WTC11 (cell line): ENCODE data around the gene CD69.

ENCODE experiments used
- ATF1 ChIP-seq: sonication (generic); formaldehyde crosslinking; IDR thresholded peaks from 2 replicates; pipeline ENCODE4 v1.8.1; 2023; ENCODE audit warnings: mild to moderate bottlenecking, moderate library complexity, missing genetic modification reagents
- JUN ChIP-seq: sonication (generic); formaldehyde crosslinking; IDR thresholded peaks from 2 replicates; pipeline ENCODE4 v1.8.0; 2023; ENCODE audit warnings: mild to moderate bottlenecking, missing genetic modification reagents
- KAT7 ChIP-seq: sonication (generic); formaldehyde crosslinking; IDR thresholded peaks from 2 replicates; pipeline ENCODE4 v1.8.1; 2023; ENCODE audit warnings: missing genetic modification reagents, mild to moderate bottlenecking, borderline replicate concordance
- NR1H2 ChIP-seq: sonication (generic); formaldehyde crosslinking; IDR thresholded peaks from 2 replicates; pipeline ENCODE4 v1.9.0; 2021; ENCODE audit warnings: mild to moderate bottlenecking, moderate library complexity, missing genetic modification reagents
- PRRX2 ChIP-seq: fragments of 250-450 bp; sonication (Bioruptor Pico); IDR thresholded peaks from 2 replicates; pipeline ENCODE4 v1.8.0; 2021; ENCODE audit warnings: mild to moderate bottlenecking
- RELA ChIP-seq: sonication (generic); formaldehyde crosslinking; IDR thresholded peaks from 2 replicates; pipeline ENCODE4 v1.8.1; 2022; ENCODE audit warnings: missing genetic modification reagents, mild to moderate bottlenecking, borderline replicate concordance
- SMAD3 ChIP-seq: sonication (generic); formaldehyde crosslinking; IDR thresholded peaks from 2 replicates; pipeline ENCODE4 v1.8.0; 2022; ENCODE audit warnings: missing genetic modification reagents, mild to moderate bottlenecking, borderline replicate concordance
- TEAD4 ChIP-seq: sonication (generic); formaldehyde crosslinking; IDR thresholded peaks from 2 replicates; pipeline ENCODE4 v1.8.0; 2022; ENCODE audit warnings: mild to moderate bottlenecking, missing genetic modification reagents
- TF ChIP-seq, protein P1 (sequence below): fragments of 200-600 bp; IDR thresholded peaks from 2 replicates; pipeline ENCODE4 v1.8.0; 2022; ENCODE audit warnings: antibody characterized with exemption
- TF ChIP-seq, protein P2 (sequence below): sonication (generic); formaldehyde crosslinking; IDR thresholded peaks from 2 replicates; pipeline ENCODE4 v1.8.1; 2022; ENCODE audit warnings: mild to moderate bottlenecking, moderate library complexity, missing genetic modification reagents

DNA sequence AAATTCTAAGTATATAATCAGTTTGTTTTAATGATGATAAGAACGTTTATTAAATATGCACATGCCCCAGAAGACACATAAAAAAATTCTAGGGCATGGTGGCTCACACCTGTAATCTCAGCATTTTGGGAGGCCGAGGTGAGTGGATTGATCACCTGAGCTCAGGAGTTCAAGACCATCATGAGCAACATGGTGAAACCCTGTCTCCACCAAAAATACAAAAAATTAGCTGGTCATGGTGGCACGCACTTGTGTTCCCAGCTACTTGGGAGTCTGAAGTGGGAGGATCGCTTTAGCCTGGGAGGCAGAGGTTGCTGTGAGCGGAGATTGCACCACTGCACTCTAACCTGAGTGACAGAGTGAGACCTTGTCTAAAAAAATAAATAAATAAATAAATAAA, 4.0 kb downstream of the CD69 start:
- TF ChIP-seq, protein P1, sequence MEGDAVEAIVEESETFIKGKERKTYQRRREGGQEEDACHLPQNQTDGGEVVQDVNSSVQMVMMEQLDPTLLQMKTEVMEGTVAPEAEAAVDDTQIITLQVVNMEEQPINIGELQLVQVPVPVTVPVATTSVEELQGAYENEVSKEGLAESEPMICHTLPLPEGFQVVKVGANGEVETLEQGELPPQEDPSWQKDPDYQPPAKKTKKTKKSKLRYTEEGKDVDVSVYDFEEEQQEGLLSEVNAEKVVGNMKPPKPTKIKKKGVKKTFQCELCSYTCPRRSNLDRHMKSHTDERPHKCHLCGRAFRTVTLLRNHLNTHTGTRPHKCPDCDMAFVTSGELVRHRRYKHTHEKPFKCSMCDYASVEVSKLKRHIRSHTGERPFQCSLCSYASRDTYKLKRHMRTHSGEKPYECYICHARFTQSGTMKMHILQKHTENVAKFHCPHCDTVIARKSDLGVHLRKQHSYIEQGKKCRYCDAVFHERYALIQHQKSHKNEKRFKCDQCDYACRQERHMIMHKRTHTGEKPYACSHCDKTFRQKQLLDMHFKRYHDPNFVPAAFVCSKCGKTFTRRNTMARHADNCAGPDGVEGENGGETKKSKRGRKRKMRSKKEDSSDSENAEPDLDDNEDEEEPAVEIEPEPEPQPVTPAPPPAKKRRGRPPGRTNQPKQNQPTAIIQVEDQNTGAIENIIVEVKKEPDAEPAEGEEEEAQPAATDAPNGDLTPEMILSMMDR = no peak
- TF ChIP-seq ATF1 (CRISPR knock-in tag) (no peak), KAT7 (CRISPR knock-in tag) (no peak), SMAD3 (CRISPR knock-in tag) (no peak), RELA (no peak), JUN (no peak), PRRX2 (CRISPR knock-in tag) (no peak), TEAD4 (no peak), NR1H2 (no peak)
- TF ChIP-seq, protein P2, sequence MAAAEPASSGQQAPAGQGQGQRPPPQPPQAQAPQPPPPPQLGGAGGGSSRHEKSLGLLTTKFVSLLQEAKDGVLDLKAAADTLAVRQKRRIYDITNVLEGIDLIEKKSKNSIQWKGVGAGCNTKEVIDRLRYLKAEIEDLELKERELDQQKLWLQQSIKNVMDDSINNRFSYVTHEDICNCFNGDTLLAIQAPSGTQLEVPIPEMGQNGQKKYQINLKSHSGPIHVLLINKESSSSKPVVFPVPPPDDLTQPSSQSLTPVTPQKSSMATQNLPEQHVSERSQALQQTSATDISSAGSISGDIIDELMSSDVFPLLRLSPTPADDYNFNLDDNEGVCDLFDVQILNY = no peak
